ENCODE data around the gene DNAH6. TPM values are rescaled to one million over a fixed set of nuclear protein-coding genes. Genes with fewer than 3 reads are reported as not detected.

Gene DNAH6
- polyA plus RNA-seq, 2 of the 4 experiments (the other 2 are of a cell fraction) = 0.13 to 0.32 TPM

DNA sequence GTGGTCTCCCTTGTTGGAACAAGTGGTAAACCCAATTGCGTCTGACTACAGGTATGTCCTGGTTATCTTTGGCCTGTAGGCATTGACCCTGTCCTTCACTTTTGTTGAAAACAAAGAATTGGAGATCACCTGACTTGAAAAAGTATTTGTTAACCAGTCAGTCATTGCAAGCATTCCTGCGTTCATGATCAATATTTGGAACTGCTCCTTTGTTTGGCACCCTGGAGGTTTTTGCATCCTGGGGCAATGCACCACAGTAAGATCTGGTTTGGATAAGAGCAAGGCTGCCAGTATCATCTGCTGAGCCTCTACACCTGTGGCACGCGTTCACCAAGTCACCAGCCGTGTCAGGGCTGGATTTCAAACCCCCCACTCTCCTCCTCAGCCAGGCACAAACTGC is 115.7 kb downstream of the DNAH6 start:
- Histone ChIP-seq H3K4me1 (no peaks in the 10 kb centered on the region), H3K9me3 (no peaks in the 10 kb centered on the region), H3K4me3 (no peak overlapping the region), H3K27ac (no peak overlapping the region), H3K4me2 (no peak overlapping the region)
- no peak for FAIRE-seq
- WGBS (ENCODE audit: missing lambda C conversion rate) = 40% methylated on average over 5 of the region's 5 CpGs
- DNase-seq (ENCODE audit: low read depth in 1 of 2, low spot score in 1 of 2) = no peak
- ChIA-PET POLR2A (no interaction called here), CTCF (interaction anchor here (0.7 to 2.3 kb wide), 16 partner anchors 9 to 315 kb away, joined by 3 to 11 read pairs (median 4); no protein-coding TSS in a partner anchor)
- ATAC-seq = no peak
- TF ChIP-seq CBX2 (IDR thresholded peaks at IDR 0.05; ENCODE audit: borderline replicate concordance, low read depth) (no peak), RAD21 (conservative IDR thresholded peaks at IDR 0.05 in 1 of 2, IDR thresholded peaks at IDR 0.05 in 1 of 2) (no peak), RARB (CRISPR knock-in tag; IDR thresholded peaks at IDR 0.05) (no peak), ZFP36 (IDR thresholded peaks at IDR 0.05; ENCODE audit: borderline replicate concordance, partially characterized antibody) (no peak), ZSCAN20 (CRISPR knock-in tag; IDR thresholded peaks at IDR 0.05) (no peak), EHF (CRISPR knock-in tag; IDR thresholded peaks at IDR 0.05) (no peak), JUNB (IDR thresholded peaks at IDR 0.05) (no peak), CHD4 (IDR thresholded peaks at IDR 0.05; ENCODE audit: borderline replicate concordance) (no peak), RFX5 (IDR thresholded peaks at IDR 0.05) (no peak), HOXB13 (CRISPR knock-in tag; IDR thresholded peaks at IDR 0.05; ENCODE audit: low read depth) (no peak)
- TF ChIP-seq, protein P1, sequence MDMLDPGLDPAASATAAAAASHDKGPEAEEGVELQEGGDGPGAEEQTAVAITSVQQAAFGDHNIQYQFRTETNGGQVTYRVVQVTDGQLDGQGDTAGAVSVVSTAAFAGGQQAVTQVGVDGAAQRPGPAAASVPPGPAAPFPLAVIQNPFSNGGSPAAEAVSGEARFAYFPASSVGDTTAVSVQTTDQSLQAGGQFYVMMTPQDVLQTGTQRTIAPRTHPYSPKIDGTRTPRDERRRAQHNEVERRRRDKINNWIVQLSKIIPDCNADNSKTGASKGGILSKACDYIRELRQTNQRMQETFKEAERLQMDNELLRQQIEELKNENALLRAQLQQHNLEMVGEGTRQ (IDR thresholded peaks at IDR 0.05) = no peak

DNA sequence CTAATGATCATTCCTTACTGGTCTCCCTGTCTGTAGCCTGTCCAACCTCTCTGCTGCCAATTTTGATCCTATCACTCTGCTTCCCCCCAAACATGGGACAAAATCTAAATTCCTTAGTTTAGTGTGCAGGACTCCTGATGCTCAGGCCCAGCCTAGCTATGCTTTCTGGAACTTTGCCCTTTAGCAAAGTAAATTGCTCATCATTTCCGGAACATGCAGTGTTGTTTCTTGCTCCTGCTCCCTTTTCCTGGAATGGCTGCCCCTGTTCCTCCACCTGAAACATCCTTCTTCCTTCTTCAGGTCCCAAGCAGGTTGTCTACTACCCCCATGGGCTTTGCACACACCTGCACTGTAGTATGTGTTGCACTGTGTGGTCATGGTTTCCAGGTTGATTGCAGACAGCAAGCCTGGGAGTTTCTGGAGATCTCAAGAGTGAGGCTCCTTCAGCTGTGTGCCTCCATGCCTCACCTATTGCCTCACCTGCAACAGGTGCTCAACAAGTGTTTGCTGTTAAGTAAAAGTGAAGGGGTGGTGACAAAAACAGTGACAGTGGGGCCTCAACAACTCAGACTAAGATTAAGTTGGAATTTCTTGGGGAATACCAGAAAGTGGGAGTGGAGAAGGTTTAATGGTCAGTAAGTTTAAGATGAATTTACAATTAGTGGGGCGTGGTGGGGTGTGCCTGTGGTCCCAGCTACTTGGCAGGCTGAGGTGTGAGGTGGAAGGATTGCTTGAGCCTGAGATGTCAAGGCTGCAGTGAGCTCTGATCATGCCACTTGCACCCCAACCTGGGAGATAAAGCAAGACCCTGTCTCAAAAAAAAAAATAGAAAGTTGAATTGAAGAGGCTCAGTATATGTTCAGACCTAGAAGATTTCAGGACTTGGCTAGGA is 120.0 kb downstream of the DNAH6 start:
- Histone ChIP-seq H3K4me2 (no peak overlapping the region), H3K4me3 (no peak overlapping the region), H3K9me3 (no peaks in the 10 kb centered on the region), H3K27ac (no peak overlapping the region), H3K4me1 (no peaks in the 10 kb centered on the region)
- ATAC-seq = no peak
- ChIA-PET CTCF (no interaction called here), POLR2A (no interaction called here)
- 12% methylated on average over 2 of the region's 2 CpGs for WGBS (ENCODE audit: missing lambda C conversion rate)
- TF ChIP-seq PHF8 (IDR thresholded peaks at IDR 0.05; ENCODE audit: borderline replicate concordance, low read depth) = no peak
- TF ChIP-seq KDM5A (IDR thresholded peaks at IDR 0.05) = no peak
- no peak for TF ChIP-seq NPAS2 (CRISPR knock-in tag; IDR thresholded peaks at IDR 0.05; ENCODE audit: borderline replicate concordance)
- TF ChIP-seq, protein P2, sequence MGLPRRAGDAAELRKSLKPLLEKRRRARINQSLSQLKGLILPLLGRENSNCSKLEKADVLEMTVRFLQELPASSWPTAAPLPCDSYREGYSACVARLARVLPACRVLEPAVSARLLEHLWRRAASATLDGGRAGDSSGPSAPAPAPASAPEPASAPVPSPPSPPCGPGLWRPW (IDR thresholded peaks at IDR 0.05) = no peak
- TF ChIP-seq CBX2 (IDR thresholded peaks at IDR 0.05; ENCODE audit: borderline replicate concordance, low read depth) = no peak
- TF ChIP-seq ZFP36 (IDR thresholded peaks at IDR 0.05; ENCODE audit: borderline replicate concordance, partially characterized antibody) = no peak
- TF ChIP-seq CHD2 (IDR thresholded peaks at IDR 0.05; ENCODE audit: low read length, partially characterized antibody) = no peak
- no peak for TF ChIP-seq JUNB (IDR thresholded peaks at IDR 0.05)
- no peak for FAIRE-seq
- no peak for DNase-seq (ENCODE audit: low read depth in 1 of 2, low spot score in 1 of 2)

DNA sequence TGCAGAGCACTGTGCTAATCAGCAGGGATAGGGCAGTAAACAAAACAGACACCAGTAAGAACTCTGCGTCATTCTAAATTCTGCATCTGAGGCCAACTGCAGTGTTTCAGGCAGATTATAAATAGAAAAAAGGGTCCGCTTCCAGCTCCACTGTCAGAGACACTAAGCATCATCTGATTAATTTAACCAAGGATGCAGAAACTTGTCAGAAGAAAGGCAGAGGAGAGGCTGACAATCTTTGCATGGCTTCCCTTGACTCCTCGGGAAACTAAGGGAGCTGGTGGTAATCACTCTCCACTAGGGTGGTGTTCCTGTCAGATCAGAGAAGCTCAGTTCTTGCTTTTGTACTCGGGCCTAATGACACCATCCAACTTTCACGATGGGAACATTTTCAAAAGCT is 123.5 kb downstream of the DNAH6 start:
- no peak for FAIRE-seq
- POLR2A ChIA-PET = no interaction called here
- DNase-seq (ENCODE audit: low read depth in 1 of 2, low spot score in 1 of 2) = no peak
- no peak overlapping the region for H3K4me3 ChIP-seq
- H3K4me2 ChIP-seq = no peak overlapping the region
- no peak overlapping the region for H3K27ac ChIP-seq
- no peak for TF ChIP-seq EHF (CRISPR knock-in tag; IDR thresholded peaks at IDR 0.05)
- no peak for TF ChIP-seq HOXB13 (CRISPR knock-in tag; IDR thresholded peaks at IDR 0.05; ENCODE audit: low read depth)
- no peak for TF ChIP-seq RARB (CRISPR knock-in tag; IDR thresholded peaks at IDR 0.05)
- no peak for TF ChIP-seq CHD4 (IDR thresholded peaks at IDR 0.05; ENCODE audit: borderline replicate concordance)
- no peak for TF ChIP-seq TP53 (CRISPR knock-in tag; IDR thresholded peaks at IDR 0.05)
- TF ChIP-seq HOXA7 (CRISPR knock-in tag; IDR thresholded peaks at IDR 0.05) = no peak
- no peak for TF ChIP-seq RCOR1 (IDR thresholded peaks at IDR 0.05; ENCODE audit: low read depth, low read length)
- TF ChIP-seq POLR2AphosphoS2 (conservative IDR thresholded peaks at IDR 0.05; ENCODE audit: low read length) = no peak
- WGBS (ENCODE audit: missing lambda C conversion rate) = 39% methylated on average over 5 of the region's 5 CpGs
- ATAC-seq = no peak
- CTCF ChIA-PET = interaction anchor here (3.1 kb wide), 1 partner anchor 9 kb away, joined by 11 read pairs; no protein-coding TSS in a partner anchor
- no peaks in the 10 kb centered on the region for H3K4me1 ChIP-seq
- no peaks in the 10 kb centered on the region; the same call in 2 of the 3 replicates for H3K9me3 ChIP-seq

Data from A549 (cell line).